GM13977 (cell line): Measurements from ENCODE around the gene UPF3A.
"Not testable (repeated sequence)": the region's sequence is repeated elsewhere in the genome, so short reads cannot be mapped to it uniquely, and the experiment has no call there.

Experiments
- DNase-seq: peaks from one replicate; pipeline ENCODE4 v3.0.0; 2012; ENCODE audit warnings: low spot score
- in situ Hi-C: fragments of 300-500 bp; cut with MboI; formaldehyde crosslinking; loops from one replicate; pipeline ENCODE4 v1.12.0; 2022; ENCODE audit warnings: low sequenced_read_pairs, low pct_unique_long_range_greater_than_20kb, mixed read lengths, inconsistent platforms; ENCODE audit not compliant: unreplicated experiment
- TF ChIP-seq, protein P1 (sequence below): IDR thresholded peaks from 2 replicates; pipeline ENCODE4 v1.5.1; 2012; ENCODE audit warnings: mild to moderate bottlenecking, control low read depth; ENCODE audit not compliant: insufficient read depth; ENCODE audit errors: extremely low read depth, missing control alignments

UPF3A gene

GRCh38 chr13:114237415-114238112 lies 43.8 kb upstream of the UPF3A start:
- DNase-seq, result no peak
- TF ChIP-seq, protein P1, sequence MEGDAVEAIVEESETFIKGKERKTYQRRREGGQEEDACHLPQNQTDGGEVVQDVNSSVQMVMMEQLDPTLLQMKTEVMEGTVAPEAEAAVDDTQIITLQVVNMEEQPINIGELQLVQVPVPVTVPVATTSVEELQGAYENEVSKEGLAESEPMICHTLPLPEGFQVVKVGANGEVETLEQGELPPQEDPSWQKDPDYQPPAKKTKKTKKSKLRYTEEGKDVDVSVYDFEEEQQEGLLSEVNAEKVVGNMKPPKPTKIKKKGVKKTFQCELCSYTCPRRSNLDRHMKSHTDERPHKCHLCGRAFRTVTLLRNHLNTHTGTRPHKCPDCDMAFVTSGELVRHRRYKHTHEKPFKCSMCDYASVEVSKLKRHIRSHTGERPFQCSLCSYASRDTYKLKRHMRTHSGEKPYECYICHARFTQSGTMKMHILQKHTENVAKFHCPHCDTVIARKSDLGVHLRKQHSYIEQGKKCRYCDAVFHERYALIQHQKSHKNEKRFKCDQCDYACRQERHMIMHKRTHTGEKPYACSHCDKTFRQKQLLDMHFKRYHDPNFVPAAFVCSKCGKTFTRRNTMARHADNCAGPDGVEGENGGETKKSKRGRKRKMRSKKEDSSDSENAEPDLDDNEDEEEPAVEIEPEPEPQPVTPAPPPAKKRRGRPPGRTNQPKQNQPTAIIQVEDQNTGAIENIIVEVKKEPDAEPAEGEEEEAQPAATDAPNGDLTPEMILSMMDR, result no peak
- in situ Hi-C loops, result no loop called here

GRCh38 chr13:114241918-114242317 lies 39.5 kb upstream of the UPF3A start:
- TF ChIP-seq, protein P1, result no peak
- DNase-seq, result no peak
- in situ Hi-C loops, result no loop called here

- in situ Hi-C loops, result no loop called here
- no peak for DNase-seq
- TF ChIP-seq, protein P1, result no peak
Observed at GRCh38 chr13:114243971-114244370, 37.4 kb upstream of the UPF3A start.

DNA sequence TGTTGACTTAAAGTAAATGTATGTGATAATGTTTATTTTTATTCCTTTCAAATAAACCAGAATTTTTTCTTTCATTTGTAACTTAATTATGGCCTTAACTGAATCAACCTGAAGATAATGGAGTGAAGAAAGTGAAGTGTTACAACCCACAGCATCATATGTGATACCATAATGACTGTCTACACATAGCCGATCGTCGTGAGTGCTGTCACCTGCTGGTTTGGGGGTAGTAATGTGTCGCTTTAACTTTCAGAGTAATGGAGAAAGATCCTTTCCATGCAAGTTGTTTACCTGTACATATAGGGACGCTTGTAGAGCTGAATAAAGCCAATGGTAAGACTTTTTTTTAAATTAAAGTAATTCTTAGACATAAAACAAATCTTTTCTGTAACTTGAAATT lies 36.8 kb upstream of the UPF3A start:
- TF ChIP-seq, protein P1, result no peak
- no peak for DNase-seq
- in situ Hi-C loops, result no loop called here

DNA sequence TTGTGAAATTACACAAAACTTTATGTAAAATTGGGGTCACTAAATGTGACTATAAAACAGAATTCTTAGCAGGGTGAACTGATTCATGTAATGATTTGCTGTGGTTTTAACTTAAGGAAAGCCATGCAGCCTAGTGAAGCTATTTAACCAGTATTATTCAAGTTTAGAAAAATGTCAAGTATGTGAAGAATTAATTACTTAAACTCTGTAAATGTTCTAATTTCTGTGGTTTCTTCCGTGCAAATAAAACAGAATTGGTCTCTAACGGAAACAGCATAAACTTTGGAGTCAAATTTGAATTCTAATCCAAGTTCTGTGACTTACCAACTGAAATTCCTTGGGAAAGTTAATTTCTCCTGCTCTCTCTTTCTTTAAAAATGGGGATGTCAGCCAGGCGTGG lies 33.4 kb upstream of the UPF3A start:
- TF ChIP-seq, protein P1, result no peak
- in situ Hi-C loops, result no loop called here
- no peak for DNase-seq

DNA sequence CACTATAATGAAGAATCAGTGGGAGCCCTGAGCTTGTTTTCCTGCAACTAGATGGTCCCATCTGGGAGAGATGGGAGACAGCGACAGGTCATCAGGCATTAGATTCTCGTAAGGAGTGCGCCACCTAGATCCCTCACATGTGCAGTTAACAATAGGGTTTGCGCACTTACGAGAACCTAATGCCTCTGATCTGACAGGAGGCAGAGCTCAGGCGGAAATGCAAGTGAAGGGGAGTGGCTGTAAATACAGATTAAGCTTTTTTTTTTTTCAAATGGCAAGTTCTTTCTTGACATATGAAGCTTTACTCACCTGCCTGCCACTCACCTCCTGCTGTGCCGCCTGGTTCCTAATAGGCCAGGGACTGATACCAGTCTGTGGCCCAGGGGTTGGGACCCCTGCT lies 32.3 kb upstream of the UPF3A start:
- no peak for DNase-seq
- TF ChIP-seq, protein P1, result no peak
- in situ Hi-C loops, result no loop called here

DNA sequence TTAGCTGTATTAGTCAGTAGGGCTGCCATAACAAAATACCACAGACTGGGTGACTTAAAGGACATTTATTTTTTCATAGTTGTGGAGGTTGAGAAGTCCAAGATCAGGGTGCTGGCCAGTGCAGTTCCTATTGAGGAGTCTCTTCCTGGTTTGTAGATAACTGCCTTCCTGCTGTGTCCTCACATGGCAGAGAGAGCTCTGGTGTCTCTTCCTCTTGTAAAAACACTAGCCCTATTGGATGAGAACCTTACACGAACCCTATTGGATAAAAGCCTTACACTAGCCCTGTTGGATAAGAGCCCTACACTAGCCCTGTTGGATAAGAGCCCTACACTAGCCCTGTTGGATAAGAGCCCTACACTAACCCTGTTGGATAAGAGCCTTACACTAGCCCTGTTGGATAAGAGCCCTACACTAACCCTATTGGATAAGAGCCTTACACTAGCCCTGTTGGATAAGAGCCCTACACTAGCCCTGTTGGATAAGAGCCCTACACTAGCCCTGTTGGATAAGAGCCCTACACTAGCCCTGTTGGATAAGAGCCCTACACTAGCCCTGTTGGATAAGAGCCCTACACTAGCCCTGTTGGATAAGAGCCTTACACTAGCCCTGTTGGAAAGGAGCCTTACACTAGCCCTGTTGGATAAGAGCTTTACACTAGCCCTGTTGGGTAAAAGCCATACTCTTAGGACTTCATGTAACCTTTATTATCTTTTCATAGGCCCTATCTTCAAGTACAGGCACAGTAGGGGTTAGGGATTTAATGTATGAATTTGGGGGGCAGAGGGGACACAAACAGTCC lies 29.6 kb upstream of the UPF3A start:
- in situ Hi-C loops, result not testable (repeated sequence)

More for the DNA sequence above, 29.6 kb upstream of the UPF3A start:
- DNase-seq, result not testable (repeated sequence)
